ENCODE results near the gene CRIM1. TPM values are rescaled to one million over a fixed set of nuclear protein-coding genes. Genes with fewer than 3 reads are reported as not detected.

The CRIM1 gene
- total RNA-seq, 1 experiment from 2014 or later: 46.5 TPM

GRCh38 chr2:36489281-36489680 is 133.7 kb downstream of the CRIM1 start:
- Histone ChIP-seq H3K27ac (ENCODE audit: low read depth, low read length, poor library complexity, severe bottlenecking) (no peak overlapping the region), H3K36me3 (ENCODE audit: insufficient read depth, low read length, poor library complexity, severe bottlenecking) (no peaks in the 10 kb centered on the region), H3K27me3 (replicated peaks; ENCODE audit: insufficient read depth, low read depth, low read length, poor library complexity) (no peaks in the 10 kb centered on the region), H3K9me3 (ENCODE audit: low read depth, low read length, poor library complexity, severe bottlenecking) (no peaks in the 10 kb centered on the region), H3K4me1 (ENCODE audit: insufficient read depth, low read length, poor library complexity, severe bottlenecking) (peaks cover 51% of the 10 kb centered on the region), H3K4me3 (ENCODE audit: low read depth, low read length, poor library complexity, severe bottlenecking) (no peak overlapping the region)
- peak; percentile 30 for DNase-seq (ENCODE audit: low spot score)
- BruUV-seq (replicated peaks): no TSS peak
- ChIA-PET CTCF (no interaction called here), POLR2A (ENCODE audit: low non-redundant PET) (no interaction called here)
- intact Hi-C loops (cut with micrococcal nuclease; ENCODE audit: unreplicated experiment): no loop called here
- TF ChIP-seq CTCF (conservative IDR thresholded peaks at IDR 0.05; ENCODE audit: low read depth, low read length) (no peak), EZH2 (IDR thresholded peaks at IDR 0.05; ENCODE audit: borderline replicate concordance, low read depth, low read length, poor library complexity, severe bottlenecking) (no peak)

- H3K4me3 ChIP-seq (ENCODE audit: low read depth, low read length, poor library complexity, severe bottlenecking): no peak overlapping the region
- no peaks in the 10 kb centered on the region for H3K27me3 ChIP-seq (replicated peaks; ENCODE audit: insufficient read depth, low read depth, low read length, poor library complexity)
- TF ChIP-seq EZH2 (IDR thresholded peaks at IDR 0.05; ENCODE audit: borderline replicate concordance, low read depth, low read length, poor library complexity, severe bottlenecking) (no peak), CTCF (conservative IDR thresholded peaks at IDR 0.05; ENCODE audit: low read depth, low read length) (no peak)
- CTCF ChIA-PET: no interaction called here
- H3K27ac ChIP-seq (ENCODE audit: low read depth, low read length, poor library complexity, severe bottlenecking): peak overlapping the region; percentile 54
- peaks cover 46% of the 10 kb centered on the region for H3K4me1 ChIP-seq (ENCODE audit: insufficient read depth, low read length, poor library complexity, severe bottlenecking)
- intact Hi-C loops (cut with micrococcal nuclease; ENCODE audit: unreplicated experiment): loop anchor here (10.0 kb wide), 1 partner anchor 516 kb away; no protein-coding TSS in a partner anchor
- H3K9me3 ChIP-seq (ENCODE audit: low read depth, low read length, poor library complexity, severe bottlenecking): no peaks in the 10 kb centered on the region
- BruUV-seq (replicated peaks): no TSS peak
- POLR2A ChIA-PET (ENCODE audit: low non-redundant PET): no interaction called here
- DNase-seq (ENCODE audit: low spot score): peak; percentile 79
- no peaks in the 10 kb centered on the region for H3K36me3 ChIP-seq (ENCODE audit: insufficient read depth, low read length, poor library complexity, severe bottlenecking)
These were observed 135.2 kb downstream of the CRIM1 start for GRCh38 chr2:36490749-36491148.

GRCh38 chr2:36492216-36492945 is 136.8 kb downstream of the CRIM1 start:
- no peak for TF ChIP-seq EZH2 (IDR thresholded peaks at IDR 0.05; ENCODE audit: borderline replicate concordance, low read depth, low read length, poor library complexity, severe bottlenecking)
- TF ChIP-seq CTCF (conservative IDR thresholded peaks at IDR 0.05; ENCODE audit: low read depth, low read length): no peak
- Histone ChIP-seq H3K4me1 (ENCODE audit: insufficient read depth, low read length, poor library complexity, severe bottlenecking) (peaks cover 33% of the 10 kb centered on the region), H3K4me3 (ENCODE audit: low read depth, low read length, poor library complexity, severe bottlenecking) (no peak overlapping the region), H3K9me3 (ENCODE audit: low read depth, low read length, poor library complexity, severe bottlenecking) (no peaks in the 10 kb centered on the region), H3K36me3 (ENCODE audit: insufficient read depth, low read length, poor library complexity, severe bottlenecking) (no peaks in the 10 kb centered on the region), H3K27me3 (replicated peaks; ENCODE audit: insufficient read depth, low read depth, low read length, poor library complexity) (no peaks in the 10 kb centered on the region), H3K27ac (ENCODE audit: low read depth, low read length, poor library complexity, severe bottlenecking) (no peak overlapping the region)
- POLR2A ChIA-PET (ENCODE audit: low non-redundant PET): no interaction called here
- intact Hi-C loops (cut with micrococcal nuclease; ENCODE audit: unreplicated experiment): loop anchor here (10.0 kb wide), 1 partner anchor 518 kb away; no protein-coding TSS in a partner anchor
- CTCF ChIA-PET: no interaction called here
- DNase-seq (ENCODE audit: low spot score): no peak
- no TSS peak for BruUV-seq (replicated peaks)

Data from A673 (cell line).